MCF 10A (cell line): ENCODE measurements around the gene VASN. TPM values are rescaled to one million over a fixed set of nuclear protein-coding genes. Genes with fewer than 3 reads are reported as not detected.

Source experiments
- BruUV-seq: library from RNA; stranded (reverse); fragments of 400-500 nt; replicated peaks from 2 replicates; lab custom pipeline; 2021; lab: Mats Ljungman, UMichigan
- CTCF ChIA-PET: fragments of 300-600 bp; sonication (Branson Sonifier 250); formaldehyde crosslinking; extraction: SDS; loops from one replicate; lab custom pipeline; 2021; ENCODE audit warnings: antibody characterized with exemption, inconsistent platforms; lab: Yijun Ruan, JAX
- POLR2A ChIA-PET: fragments of 300-600, 350-650 bp; sonication (Branson Sonifier 250); formaldehyde crosslinking; extraction: SDS; loops from one replicate; lab custom pipeline; 2020; ENCODE audit warnings: antibody characterized with exemption, inconsistent platforms; lab: Yijun Ruan, JAX
- DNase-seq: peaks from one replicate; pipeline ENCODE4 v3.0.0-alpha.2; 2018; ENCODE audit not compliant: unreplicated experiment
- H3K27ac Mint-ChIP-seq: one replicate; pipeline ENCODE4 v1.8.0; 2022; ENCODE audit warnings: mild to moderate bottlenecking, low read depth, mixed read lengths; ENCODE audit not compliant: unreplicated experiment
- H3K27me3 Mint-ChIP-seq: one replicate; pipeline ENCODE4 v1.8.0; 2022; ENCODE audit warnings: mixed read lengths; ENCODE audit not compliant: insufficient read depth, unreplicated experiment
- H3K36me3 Mint-ChIP-seq: one replicate; pipeline ENCODE4 v1.8.0; 2022; ENCODE audit warnings: mild to moderate bottlenecking, moderate library complexity, mixed read lengths; ENCODE audit not compliant: insufficient read depth, unreplicated experiment
- H3K4me1 Mint-ChIP-seq: one replicate; pipeline ENCODE4 v1.8.0; 2022; ENCODE audit warnings: mixed read lengths; ENCODE audit not compliant: insufficient read depth, unreplicated experiment
- H3K4me3 Mint-ChIP-seq: one replicate; pipeline ENCODE4 v1.8.0; 2022; ENCODE audit warnings: mild to moderate bottlenecking, moderate library complexity, mixed read lengths; ENCODE audit not compliant: unreplicated experiment
- H3K9me3 Mint-ChIP-seq: one replicate; pipeline ENCODE4 v1.8.0; 2022; ENCODE audit warnings: mixed read lengths; ENCODE audit not compliant: unreplicated experiment
- intact Hi-C: fragments of 100-400 bp; cut with micrococcal nuclease; formaldehyde crosslinking; loops from 2 replicates; pipeline ENCODE4 v1.14.1; 2022
- total RNA-seq: library from RNA; stranded (reverse); gene quantifications from 2 replicates; pipeline ENCODE4 v1.2.3, GENCODE V29; 2022
- TF ChIP-seq, protein P1 (sequence below): fragments of 200-600 bp; IDR thresholded peaks from one replicate; pipeline ENCODE4 v1.8.0; 2022; ENCODE audit warnings: antibody characterized with exemption, mild to moderate bottlenecking; ENCODE audit not compliant: unreplicated experiment

Gene VASN
- total RNA-seq, 1 experiment from 2014 or later = 4.0 TPM

DNA sequence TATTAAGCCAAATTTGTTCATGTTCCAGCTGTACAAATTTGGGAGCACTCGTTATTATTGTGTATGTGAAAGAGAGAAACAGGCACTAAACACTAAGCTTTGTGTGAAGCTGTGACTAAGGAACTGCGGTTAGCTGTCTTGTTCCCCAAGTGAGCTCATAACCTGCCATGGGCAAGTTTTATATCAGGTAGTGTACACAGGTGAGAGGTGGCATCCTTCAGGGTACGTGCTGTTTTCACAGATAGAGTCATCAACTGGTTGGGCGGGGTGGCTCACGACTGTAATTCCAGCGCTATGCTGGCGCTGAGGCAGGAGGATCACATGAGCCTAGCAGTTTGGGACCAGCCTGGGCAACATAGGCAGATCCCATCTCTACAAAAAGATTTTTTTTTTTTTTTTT lies 56.9 kb downstream of the VASN start:
- ChIA-PET POLR2A (interaction anchor here (1.5 kb wide), 1 partner anchor 12 kb away, joined by 5 read pairs; the partner anchor contains the start of gene CORO7), CTCF (interaction anchor here (0.9 kb wide), 1 partner anchor 157 kb away, joined by 3 read pairs; no protein-coding TSS in a partner anchor)
- DNase-seq = no peak
- no TSS peak for BruUV-seq
- Mint-ChIP-seq H3K27me3 (no peaks in the 10 kb centered on the region), H3K4me3 (no peak overlapping the region), H3K36me3 (peaks cover 48% of the 10 kb centered on the region), H3K4me1 (peaks cover 15% of the 10 kb centered on the region), H3K27ac (no peak overlapping the region), H3K9me3 (no peaks in the 10 kb centered on the region)
- intact Hi-C loops = no loop called here
- TF ChIP-seq, protein P1, sequence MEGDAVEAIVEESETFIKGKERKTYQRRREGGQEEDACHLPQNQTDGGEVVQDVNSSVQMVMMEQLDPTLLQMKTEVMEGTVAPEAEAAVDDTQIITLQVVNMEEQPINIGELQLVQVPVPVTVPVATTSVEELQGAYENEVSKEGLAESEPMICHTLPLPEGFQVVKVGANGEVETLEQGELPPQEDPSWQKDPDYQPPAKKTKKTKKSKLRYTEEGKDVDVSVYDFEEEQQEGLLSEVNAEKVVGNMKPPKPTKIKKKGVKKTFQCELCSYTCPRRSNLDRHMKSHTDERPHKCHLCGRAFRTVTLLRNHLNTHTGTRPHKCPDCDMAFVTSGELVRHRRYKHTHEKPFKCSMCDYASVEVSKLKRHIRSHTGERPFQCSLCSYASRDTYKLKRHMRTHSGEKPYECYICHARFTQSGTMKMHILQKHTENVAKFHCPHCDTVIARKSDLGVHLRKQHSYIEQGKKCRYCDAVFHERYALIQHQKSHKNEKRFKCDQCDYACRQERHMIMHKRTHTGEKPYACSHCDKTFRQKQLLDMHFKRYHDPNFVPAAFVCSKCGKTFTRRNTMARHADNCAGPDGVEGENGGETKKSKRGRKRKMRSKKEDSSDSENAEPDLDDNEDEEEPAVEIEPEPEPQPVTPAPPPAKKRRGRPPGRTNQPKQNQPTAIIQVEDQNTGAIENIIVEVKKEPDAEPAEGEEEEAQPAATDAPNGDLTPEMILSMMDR = no peak

DNA sequence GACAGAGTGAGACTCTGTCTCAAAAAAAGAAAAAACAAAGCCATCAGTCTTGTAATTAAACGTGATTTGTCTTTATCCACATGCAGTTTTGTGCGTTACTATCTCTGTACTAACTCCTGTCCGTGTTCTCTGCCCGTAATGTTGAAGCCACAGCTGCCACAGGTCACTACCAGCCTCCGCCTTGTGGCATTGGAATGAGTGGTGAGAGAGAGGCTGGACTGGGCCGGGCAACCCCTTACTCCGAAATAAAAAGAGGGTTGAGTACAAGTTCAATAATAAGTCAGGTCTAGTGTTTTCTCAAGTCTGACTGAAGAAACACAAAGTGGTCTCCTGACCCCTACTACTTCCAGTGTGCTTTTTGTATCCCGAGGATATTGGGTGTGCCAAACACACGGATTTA lies 59.4 kb downstream of the VASN start:
- Mint-ChIP-seq H3K4me3 (no peak overlapping the region), H3K27me3 (no peaks in the 10 kb centered on the region), H3K9me3 (no peaks in the 10 kb centered on the region), H3K27ac (no peak overlapping the region), H3K36me3 (peaks cover 73% of the 10 kb centered on the region), H3K4me1 (peaks cover 25% of the 10 kb centered on the region)
- POLR2A ChIA-PET = no interaction called here
- no peak for DNase-seq
- BruUV-seq = no TSS peak
- CTCF ChIA-PET = no interaction called here
- intact Hi-C loops = no loop called here
- TF ChIP-seq, protein P1 = no peak

Other genes starting within 250 kb of the VASN start
- gene SRL, start 129.8 kb upstream of the VASN start, total RNA-seq = not detected in 2 replicates
- gene TFAP4, start 98.8 kb upstream of the VASN start, total RNA-seq = 15.5 and 23.9 TPM in 2 replicates
- 14.7 and 15.8 TPM in 2 replicates for gene GLIS2, start 55.8 kb upstream of the VASN start, total RNA-seq
- gene PAM16, start 20.5 kb upstream of the VASN start, total RNA-seq = 71.8 and 117 TPM in 2 replicates
- gene CORO7, start 44.7 kb downstream of the VASN start, total RNA-seq = 20.3 and 24.9 TPM in 2 replicates
- gene DNAJA3, start 54.0 kb downstream of the VASN start, total RNA-seq = 98.1 and 101 TPM in 2 replicates
- 41.2 and 48.6 TPM in 2 replicates for gene NMRAL1, start 102.8 kb downstream of the VASN start, total RNA-seq
- gene HMOX2, start 104.5 kb downstream of the VASN start, total RNA-seq = 60.4 and 65.6 TPM in 2 replicates
- 6.0 and 8.0 TPM in 2 replicates for gene CDIP1, start 166.9 kb downstream of the VASN start, total RNA-seq
- gene C16orf96, start 184.5 kb downstream of the VASN start, total RNA-seq = not detected in 2 replicates
- 28.0 and 42.1 TPM in 2 replicates for gene UBALD1, start 243.0 kb downstream of the VASN start, total RNA-seq